ENCODE measurements around the gene SMPX.

GRCh38 chrX:21657318-21658151 lies 100.4 kb downstream of the SMPX start:
- no peak for TF ChIP-seq CTCF (conservative IDR thresholded peaks at IDR 0.05 in 1 of 2, IDR thresholded peaks at IDR 0.05 in 1 of 2; ENCODE audit: extremely low read depth in 1 of 2, insufficient read depth in 1 of 2, low read depth in 1 of 2, low read length in 2 of 2)
- TF ChIP-seq EZH2 (IDR thresholded peaks at IDR 0.05; ENCODE audit: borderline replicate concordance, low read length): no peak
